Ramos (cell line): Measurements from ENCODE around the gene LSM10.

Source experiments
- in situ Hi-C: fragments of 300-500 bp; cut with MboI; formaldehyde crosslinking; loops from one replicate; pipeline ENCODE4 v1.14.3; 2022; ENCODE audit warnings: low sequenced_read_pairs; ENCODE audit not compliant: unreplicated experiment

The LSM10 gene

GRCh38 chr1:36385410-36386264 lies 12.1 kb downstream of the LSM10 start, which contains the start of gene STK40:
TSS of gene STK40 (minus strand) at chr1:36385924. CDS start at chr1:36361332, 24,592 bp downstream.
- in situ Hi-C loops = no loop called here

GRCh38 chr1:36384542-36385409 lies 12.9 kb downstream of the LSM10 start:
- in situ Hi-C loops = no loop called here

- in situ Hi-C loops = no loop called here
Measured at GRCh38 chr1:36383240-36383639, 14.5 kb downstream of the LSM10 start.

- in situ Hi-C loops = no loop called here
Measured at GRCh38 chr1:36382669-36383068, 15.0 kb downstream of the LSM10 start.

GRCh38 chr1:36382231-36382630 lies 15.5 kb downstream of the LSM10 start:
- in situ Hi-C loops = no loop called here

GRCh38 chr1:36381405-36381804 lies 16.3 kb downstream of the LSM10 start:
- in situ Hi-C loops = no loop called here

- in situ Hi-C loops = no loop called here
Measured at GRCh38 chr1:36380782-36381181, 16.9 kb downstream of the LSM10 start.

- in situ Hi-C loops = no loop called here
Measured at GRCh38 chr1:36380143-36380619, 17.5 kb downstream of the LSM10 start.

GRCh38 chr1:36377791-36378492 lies 19.8 kb downstream of the LSM10 start:
- in situ Hi-C loops = no loop called here

GRCh38 chr1:36372617-36373016 lies 25.1 kb downstream of the LSM10 start:
- in situ Hi-C loops = no loop called here

GRCh38 chr1:36369061-36369861 lies 28.4 kb downstream of the LSM10 start:
- in situ Hi-C loops = no loop called here

GRCh38 chr1:36367798-36368197 lies 29.9 kb downstream of the LSM10 start:
- in situ Hi-C loops = no loop called here

GRCh38 chr1:36367066-36367465 lies 30.6 kb downstream of the LSM10 start:
- in situ Hi-C loops = no loop called here

GRCh38 chr1:36366091-36366661 lies 31.5 kb downstream of the LSM10 start:
- in situ Hi-C loops = no loop called here

GRCh38 chr1:36365381-36365780 lies 32.3 kb downstream of the LSM10 start:
- in situ Hi-C loops = no loop called here

- in situ Hi-C loops = no loop called here
Measured at GRCh38 chr1:36359911-36360550, 37.7 kb downstream of the LSM10 start.

GRCh38 chr1:36359383-36359782 lies 38.3 kb downstream of the LSM10 start:
- in situ Hi-C loops = no loop called here

- in situ Hi-C loops = no loop called here
Measured at GRCh38 chr1:36358514-36359084, 39.1 kb downstream of the LSM10 start.
